IMR-90 (cell line): ENCODE measurements around the gene LRRN2.

Experiments
- CEBPB ChIP-seq: IDR thresholded peaks from 2 replicates; pipeline ENCODE4 v1.6.1; 2012; ENCODE audit warnings: low read depth, low read length, improper control_type of control experiment
- MXI1 ChIP-seq: IDR thresholded peaks from 2 replicates; pipeline ENCODE4 v1.6.1; 2012; ENCODE audit warnings: low read depth, mild to moderate bottlenecking, low read length, moderate library complexity, borderline replicate concordance
- POLR2A ChIP-seq: IDR thresholded peaks from 2 replicates; pipeline ENCODE4 v1.6.1; 2012; ENCODE audit warnings: mild to moderate bottlenecking, low read depth, low read length
- RAD21 ChIP-seq: IDR thresholded peaks from 2 replicates; pipeline ENCODE4 v1.6.1; 2012; ENCODE audit warnings: low read length, improper control_type of control experiment
- TF ChIP-seq, protein P1 (sequence below): fragments of 150-350 bp; IDR thresholded peaks from 2 replicates; pipeline ENCODE4 v1.6.1; 2017; ENCODE audit warnings: mild to moderate bottlenecking, antibody characterized with exemption, low read length, low read depth
- TF ChIP-seq, protein P2 (sequence below): conservative IDR thresholded peaks from 2 replicates; pipeline ENCODE4 v1.5.1; 2012; ENCODE audit warnings: mild to moderate bottlenecking, low read depth, low read length, improper control_type of control experiment

GRCh38 chr1:204618148-204618760 is 67.3 kb downstream of the LRRN2 start:
- TF ChIP-seq CEBPB (no peak), RAD21 (no peak), POLR2A (no peak), MXI1 (no peak)
- TF ChIP-seq, protein P1, sequence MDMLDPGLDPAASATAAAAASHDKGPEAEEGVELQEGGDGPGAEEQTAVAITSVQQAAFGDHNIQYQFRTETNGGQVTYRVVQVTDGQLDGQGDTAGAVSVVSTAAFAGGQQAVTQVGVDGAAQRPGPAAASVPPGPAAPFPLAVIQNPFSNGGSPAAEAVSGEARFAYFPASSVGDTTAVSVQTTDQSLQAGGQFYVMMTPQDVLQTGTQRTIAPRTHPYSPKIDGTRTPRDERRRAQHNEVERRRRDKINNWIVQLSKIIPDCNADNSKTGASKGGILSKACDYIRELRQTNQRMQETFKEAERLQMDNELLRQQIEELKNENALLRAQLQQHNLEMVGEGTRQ, result no peak
- TF ChIP-seq, protein P2, sequence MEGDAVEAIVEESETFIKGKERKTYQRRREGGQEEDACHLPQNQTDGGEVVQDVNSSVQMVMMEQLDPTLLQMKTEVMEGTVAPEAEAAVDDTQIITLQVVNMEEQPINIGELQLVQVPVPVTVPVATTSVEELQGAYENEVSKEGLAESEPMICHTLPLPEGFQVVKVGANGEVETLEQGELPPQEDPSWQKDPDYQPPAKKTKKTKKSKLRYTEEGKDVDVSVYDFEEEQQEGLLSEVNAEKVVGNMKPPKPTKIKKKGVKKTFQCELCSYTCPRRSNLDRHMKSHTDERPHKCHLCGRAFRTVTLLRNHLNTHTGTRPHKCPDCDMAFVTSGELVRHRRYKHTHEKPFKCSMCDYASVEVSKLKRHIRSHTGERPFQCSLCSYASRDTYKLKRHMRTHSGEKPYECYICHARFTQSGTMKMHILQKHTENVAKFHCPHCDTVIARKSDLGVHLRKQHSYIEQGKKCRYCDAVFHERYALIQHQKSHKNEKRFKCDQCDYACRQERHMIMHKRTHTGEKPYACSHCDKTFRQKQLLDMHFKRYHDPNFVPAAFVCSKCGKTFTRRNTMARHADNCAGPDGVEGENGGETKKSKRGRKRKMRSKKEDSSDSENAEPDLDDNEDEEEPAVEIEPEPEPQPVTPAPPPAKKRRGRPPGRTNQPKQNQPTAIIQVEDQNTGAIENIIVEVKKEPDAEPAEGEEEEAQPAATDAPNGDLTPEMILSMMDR, result no peak
